Gastroesophageal sphincter (tissue), 3 donors: Measurements from ENCODE around the gene CSRP1.

Experiments used
- CTCF ChIP-seq, 4 experiments: fragments of 200-600 bp in 2 of 4; fragments of 450-650 bp in 2 of 4; sonication (generic) in 1 of 4; IDR thresholded peaks; one replicate each; pipeline ENCODE4 v1.5.1; 2017 to 2019; ENCODE audit warnings: antibody characterized with exemption in 4 of 4, mild to moderate bottlenecking in 2 of 4, moderate library complexity in 2 of 4
- POLR2AphosphoS5 ChIP-seq: sonication (generic); formaldehyde crosslinking; IDR thresholded peaks from one replicate; pipeline ENCODE4 v1.6.1; 2017; ENCODE audit warnings: antibody characterized with exemption

DNA sequence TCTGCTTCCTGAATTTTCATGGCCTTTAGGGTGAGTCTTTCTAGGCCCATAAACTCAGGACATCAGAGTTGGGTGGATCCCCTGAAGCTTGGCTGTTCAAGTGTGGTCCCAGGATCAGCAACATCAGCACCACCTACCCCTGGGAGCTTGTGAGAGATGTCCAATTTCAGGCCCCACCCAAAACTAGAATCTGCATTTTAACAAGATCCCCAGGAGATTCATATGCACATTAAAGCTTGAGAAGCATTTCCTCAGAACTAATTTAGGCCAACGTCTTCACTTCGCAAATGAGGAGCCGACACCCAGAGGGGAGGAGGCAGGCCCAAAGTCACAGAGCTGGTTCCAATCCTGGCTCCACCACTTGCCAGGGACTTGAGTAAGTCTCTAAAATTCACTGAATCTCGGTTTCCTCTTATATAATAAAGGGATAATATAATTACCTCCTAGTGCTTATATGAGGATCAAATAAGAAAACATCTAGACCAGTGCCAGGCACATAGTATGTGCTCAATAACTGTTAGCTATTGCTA lies 27.7 kb downstream of the CSRP1 start:
- no peak for TF ChIP-seq CTCF (IDR thresholded peaks at IDR 0.05)
- no peak for TF ChIP-seq POLR2AphosphoS5
